Measurements from ENCODE around the gene GAPDH. TPM values are rescaled to one million over a fixed set of nuclear protein-coding genes. Genes with fewer than 3 reads are reported as not detected.
A peak's percentile ranks its signal among the peaks of the same experiment; 100 is the strongest.
"Not testable (repeated sequence)": the region's sequence is repeated elsewhere in the genome, so short reads cannot be mapped to it uniquely, and the experiment has no call there.

Gene GAPDH
- total RNA-seq: 3,825 TPM

DNA sequence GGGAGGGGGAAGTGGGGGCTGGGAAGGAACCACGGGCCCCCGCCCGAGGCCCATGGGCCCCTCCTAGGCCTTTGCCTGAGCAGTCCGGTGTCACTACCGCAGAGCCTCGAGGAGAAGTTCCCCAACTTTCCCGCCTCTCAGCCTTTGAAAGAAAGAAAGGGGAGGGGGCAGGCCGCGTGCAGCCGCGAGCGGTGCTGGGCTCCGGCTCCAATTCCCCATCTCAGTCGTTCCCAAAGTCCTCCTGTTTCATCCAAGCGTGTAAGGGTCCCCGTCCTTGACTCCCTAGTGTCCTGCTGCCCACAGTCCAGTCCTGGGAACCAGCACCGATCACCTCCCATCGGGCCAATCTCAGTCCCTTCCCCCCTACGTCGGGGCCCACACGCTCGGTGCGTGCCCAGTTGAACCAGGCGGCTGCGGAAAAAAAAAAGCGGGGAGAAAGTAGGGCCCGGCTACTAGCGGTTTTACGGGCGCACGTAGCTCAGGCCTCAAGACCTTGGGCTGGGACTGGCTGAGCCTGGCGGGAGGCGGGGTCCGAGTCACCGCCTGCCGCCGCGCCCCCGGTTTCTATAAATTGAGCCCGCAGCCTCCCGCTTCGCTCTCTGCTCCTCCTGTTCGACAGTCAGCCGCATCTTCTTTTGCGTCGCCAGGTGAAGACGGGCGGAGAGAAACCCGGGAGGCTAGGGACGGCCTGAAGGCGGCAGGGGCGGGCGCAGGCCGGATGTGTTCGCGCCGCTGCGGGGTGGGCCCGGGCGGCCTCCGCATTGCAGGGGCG is at the start of gene GAPDH:
GAPDH (plus strand) TSS at position 595 of the 772 bp plus-strand sequence. CDS start 316 bp downstream, outside the sequence.
- ATAC-seq: peak; percentile 75

DNA sequence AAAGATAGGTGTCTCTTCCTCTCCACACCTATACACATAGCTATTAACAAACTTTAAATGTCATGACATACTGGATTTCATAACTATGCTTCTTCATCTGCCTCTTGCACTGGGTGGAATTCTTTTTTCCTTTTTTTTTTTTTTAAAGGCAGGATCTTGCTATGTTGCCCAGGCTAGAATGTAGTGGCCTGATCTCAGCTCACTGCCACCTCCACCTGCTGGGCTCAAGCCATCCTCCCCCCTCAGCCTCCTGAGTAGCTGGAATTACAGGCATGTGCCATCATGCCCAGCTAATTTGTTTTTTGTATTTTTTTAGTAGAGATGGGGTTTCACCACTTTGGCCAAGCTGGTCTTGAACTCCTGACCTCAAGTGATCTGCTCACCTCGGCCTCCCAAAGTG is 46.1 kb upstream of the GAPDH start:
- no peak for ATAC-seq

- no peak for ATAC-seq
These were observed 44.9 kb upstream of the GAPDH start for GRCh38 chr12:6489449-6489848.

- not testable (repeated sequence) for ATAC-seq
These were observed 43.6 kb upstream of the GAPDH start for GRCh38 chr12:6490673-6491072.

DNA sequence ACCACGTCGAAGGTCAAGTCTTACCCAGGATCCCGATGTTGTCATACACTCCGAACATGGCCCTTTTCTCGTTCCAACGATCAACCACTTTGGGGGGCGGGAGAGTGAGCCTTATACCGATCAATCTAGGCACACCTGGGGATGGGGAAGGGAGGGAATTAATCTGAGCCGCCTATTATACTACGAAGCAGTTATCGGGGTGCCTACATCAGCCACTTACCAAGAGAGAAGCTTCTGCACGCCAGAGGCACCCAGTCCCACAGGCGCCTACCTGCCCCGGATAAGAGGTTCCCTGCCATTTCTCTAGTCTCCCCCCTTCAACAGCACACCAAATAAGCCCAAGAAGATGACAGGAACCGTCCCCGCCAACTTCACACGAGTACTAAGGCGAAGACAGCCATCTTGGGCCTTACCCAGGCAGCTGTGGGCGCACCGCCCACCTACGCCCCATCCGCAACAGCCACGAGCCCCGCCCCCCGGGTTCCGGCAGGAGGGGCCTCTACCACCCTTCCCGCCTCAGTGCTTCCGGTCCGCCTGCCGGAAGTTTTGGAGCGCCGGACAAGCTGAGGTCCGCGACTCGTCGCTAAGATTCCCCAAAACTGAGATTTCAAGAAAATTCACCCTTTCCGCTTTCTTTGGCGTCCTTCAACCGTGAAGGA is 41.4 kb upstream of the GAPDH start, which contains the start of gene MRPL51:
MRPL51 (minus strand) TSS at position 425 of the 659 bp plus-strand sequence; CDS start at position 299, 126 bp downstream.
- peak; percentile 95 for ATAC-seq

DNA sequence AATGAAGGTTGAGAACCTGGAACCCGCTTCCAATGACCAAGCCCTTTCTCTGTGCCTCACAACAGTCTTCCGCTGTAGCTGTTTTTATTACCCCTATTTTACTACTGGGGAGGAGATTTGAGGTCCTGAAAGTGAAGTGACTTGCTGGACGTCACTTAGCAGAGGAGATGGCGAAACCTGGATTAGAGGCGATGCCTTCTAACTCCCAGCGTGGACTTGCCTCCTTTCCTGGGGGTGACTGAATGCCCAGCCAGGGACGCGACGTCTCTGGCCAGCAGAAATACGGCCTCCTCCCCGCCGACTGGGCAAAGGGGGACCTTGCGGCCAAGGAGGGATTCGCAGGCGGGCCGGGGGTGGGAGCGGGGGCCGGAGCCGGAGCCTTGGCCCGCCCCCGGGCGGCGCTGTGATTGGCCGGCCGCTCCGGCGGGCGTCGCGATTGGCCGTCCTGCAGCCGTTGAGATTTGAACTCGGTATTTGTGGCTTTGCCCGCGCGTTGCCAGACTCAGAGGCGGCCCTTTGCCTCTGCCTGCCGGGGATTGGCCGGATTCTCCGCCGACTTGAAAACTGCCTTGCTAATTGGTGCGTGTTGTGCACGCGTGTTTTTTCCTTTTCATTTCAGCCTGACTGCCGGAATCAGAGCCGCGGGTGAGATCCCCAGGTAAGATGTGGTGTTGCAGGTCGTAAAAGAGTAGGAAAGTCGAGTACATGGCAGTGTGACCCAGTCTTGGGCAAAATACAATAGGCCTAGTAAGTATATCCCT is 40.6 kb upstream of the GAPDH start, which contains the start of gene NCAPD2:
NCAPD2 (plus strand) TSS at position 606 of the 761 bp plus-strand sequence. CDS start 997 bp downstream, outside the sequence.
- peak; percentile 95 for ATAC-seq

DNA sequence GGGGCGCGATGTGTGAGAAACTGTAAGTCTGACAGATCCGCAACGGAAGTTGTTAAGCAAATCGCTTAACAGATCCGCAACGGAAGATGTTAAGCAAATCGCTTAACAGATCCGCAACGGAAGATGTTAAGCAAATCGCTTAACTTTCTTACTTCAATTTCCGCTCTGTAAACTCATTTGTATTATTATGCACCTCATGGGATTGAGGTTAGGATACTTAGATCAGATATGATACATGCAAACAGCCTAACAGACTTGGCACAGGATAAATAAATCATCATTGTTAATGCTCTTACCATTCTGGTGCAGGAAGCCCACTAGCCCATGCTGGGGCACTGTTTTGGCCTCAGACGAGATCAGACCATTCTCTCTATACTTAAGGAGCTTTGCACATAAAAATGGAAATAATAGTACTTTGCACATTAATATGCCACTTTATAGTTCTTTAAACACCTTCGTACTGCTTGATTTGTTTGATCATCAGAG is 40.0 kb upstream of the GAPDH start:
- ATAC-seq: no peak

- ATAC-seq: no peak
These were observed 39.3 kb upstream of the GAPDH start for GRCh38 chr12:6494968-6495367.

GRCh38 chr12:6497291-6497690 is 37.0 kb upstream of the GAPDH start:
- not testable (repeated sequence) for ATAC-seq

- ATAC-seq: no peak
These were observed 33.9 kb upstream of the GAPDH start for GRCh38 chr12:6500466-6500865.

DNA sequence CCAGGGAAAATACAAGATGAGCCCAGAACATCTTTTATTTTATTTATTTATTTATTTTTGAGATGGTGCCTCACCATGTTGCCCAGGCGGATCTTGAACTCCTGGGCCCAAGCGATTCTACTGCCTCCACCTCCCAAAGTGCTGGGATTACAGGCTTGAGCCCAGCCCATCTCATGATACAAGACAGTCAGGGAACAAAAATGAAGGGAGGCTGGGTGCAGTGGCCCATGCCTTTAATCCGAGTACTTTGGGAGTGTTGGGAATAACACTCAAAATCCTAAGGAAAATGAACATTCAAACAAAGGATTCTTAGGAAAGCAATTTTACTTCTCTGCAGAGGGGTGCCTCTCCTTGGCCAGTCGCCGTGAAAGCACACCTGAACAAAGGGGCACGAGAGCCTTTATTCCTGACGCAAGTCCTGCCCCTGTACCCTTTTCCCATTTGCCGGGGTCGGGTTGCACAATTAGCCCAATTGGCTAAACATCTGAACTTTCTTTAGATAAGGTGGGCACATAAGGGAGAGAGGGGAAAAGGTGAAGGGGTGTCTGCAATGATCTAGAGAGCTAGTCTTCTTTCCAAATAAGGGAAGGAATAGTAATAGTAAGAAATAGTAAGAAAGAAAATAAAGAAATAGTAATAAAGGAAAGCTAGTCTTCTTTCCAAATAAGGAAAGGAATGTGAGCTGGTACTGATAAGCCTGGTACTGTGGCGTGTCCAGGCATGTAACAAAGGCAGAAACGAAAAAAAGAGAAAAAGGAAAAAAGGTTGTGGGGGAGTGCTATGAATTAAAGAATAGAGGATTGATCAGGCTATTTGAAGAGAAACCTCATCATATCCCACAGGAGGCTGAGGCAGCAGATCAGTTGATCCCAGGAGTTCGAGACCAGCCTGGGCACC is 27.0 kb upstream of the GAPDH start:
- ATAC-seq: no peak

GRCh38 chr12:6508087-6508486 is 26.2 kb upstream of the GAPDH start:
- no peak for ATAC-seq

GRCh38 chr12:6520186-6520585 is 14.1 kb upstream of the GAPDH start:
- no peak for ATAC-seq

GRCh38 chr12:6522193-6522592 is 12.1 kb upstream of the GAPDH start:
- no peak for ATAC-seq

DNA sequence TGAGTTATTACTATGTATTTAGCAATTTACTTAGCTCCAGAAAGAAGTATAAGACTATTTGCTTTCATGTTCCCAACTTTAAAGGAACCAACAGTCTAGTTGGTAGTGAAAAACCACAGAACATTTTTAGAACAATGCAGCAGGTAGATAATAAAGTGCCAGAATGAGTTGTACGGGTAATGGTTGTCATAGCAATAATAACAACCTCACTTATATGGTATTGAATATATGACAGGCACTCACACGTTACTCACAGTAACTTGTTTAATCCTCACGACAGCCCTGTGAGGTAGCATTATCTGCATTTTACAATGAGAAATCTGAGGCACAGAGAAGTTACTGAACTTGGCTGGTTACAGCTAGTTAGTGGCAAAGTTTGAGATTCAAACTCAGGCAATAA is 10.6 kb upstream of the GAPDH start:
- no peak for ATAC-seq

DNA sequence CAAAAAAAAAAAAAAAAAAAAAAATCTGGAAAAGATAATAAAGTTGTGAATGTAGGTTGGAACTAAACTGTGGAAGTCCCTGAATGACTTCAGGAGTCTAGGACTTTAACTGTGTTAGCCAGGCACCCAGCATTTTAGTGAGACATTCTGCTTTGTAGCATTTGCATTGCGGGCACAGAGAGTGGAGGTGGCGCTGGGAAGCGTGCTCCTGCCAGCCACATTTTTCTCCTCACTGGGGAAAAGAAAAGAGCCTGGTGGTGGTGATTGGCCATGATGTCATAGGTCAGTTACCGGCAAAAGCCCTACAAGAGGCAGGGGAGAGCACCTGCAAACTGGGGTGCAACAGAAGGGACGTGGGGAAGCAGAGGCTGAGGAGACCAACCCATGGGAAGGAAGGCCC is 9.7 kb upstream of the GAPDH start:
- no peak for ATAC-seq

DNA sequence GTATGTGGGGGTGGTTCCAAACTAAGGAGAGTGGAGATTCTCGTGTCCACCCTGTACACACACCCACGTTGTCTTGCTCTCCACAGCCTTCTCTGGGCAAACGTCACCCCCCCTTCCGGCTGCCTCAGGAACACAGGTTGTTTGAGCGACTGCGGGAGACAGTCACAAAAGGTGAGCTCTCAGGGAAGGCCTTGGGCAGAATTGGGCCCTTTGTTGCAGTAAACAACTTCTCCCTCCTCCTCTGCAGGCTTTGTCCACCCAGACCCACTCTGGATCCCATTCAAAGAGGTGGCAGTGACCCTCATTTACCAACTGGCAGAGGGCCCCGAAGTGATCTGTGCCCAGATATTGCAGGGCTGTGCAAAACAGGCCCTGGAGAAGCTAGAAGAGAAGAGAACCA is 8.1 kb upstream of the GAPDH start:
- no peak for ATAC-seq

- peak; percentile 74 for ATAC-seq
These were observed 7.4 kb upstream of the GAPDH start for GRCh38 chr12:6526766-6527525.

DNA sequence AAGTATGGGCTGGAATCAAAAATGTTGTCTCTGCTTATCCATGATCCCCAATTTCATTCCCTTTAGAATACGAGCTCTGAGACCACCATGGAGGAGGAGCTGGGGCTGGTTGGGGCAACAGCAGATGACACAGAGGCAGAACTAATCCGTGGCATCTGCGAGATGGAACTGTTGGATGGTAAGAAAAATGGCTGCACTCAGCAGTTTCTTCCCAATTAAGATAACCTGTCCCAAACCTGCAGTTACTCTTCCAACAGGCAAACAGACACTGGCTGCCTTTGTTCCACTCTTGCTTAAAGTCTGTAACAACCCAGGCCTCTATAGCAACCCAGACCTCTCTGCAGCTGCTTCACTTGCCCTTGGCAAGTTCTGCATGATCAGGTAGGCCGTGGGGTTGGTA is 6.6 kb upstream of the GAPDH start:
- ATAC-seq: no peak

- no peak for ATAC-seq
These were observed 5.6 kb upstream of the GAPDH start for GRCh38 chr12:6528539-6529235.
